ENCODE data around the gene MICU2. TPM values are rescaled to one million over a fixed set of nuclear protein-coding genes. Genes with fewer than 3 reads are reported as not detected.

MICU2 gene
- total and polyA plus RNA-seq, 10 of the 15 experiments (the other 5 are each of a cell fraction or from before 2014, with no cell fraction given) = 17.7 to 56.6 (median 43.8) TPM

DNA sequence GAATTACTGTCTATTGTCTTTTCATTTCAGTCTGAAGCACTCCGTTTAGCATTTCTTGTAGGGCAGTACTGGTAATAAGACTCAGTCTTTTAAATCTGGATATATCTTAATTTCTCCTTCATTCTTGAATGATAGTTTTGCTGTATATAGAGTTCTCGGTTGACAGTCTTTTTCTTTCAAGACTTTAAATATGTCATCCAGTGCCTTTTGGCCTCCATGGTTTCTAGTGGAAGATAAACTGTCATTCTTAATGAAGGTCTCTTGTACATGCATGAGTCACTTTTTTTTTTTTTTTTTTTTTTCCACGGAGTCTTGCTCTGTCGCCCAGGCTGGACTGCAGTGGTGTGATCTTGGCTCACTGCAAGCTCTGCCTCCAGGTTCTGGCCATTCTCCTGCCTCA, 117.6 kb downstream of the MICU2 start:
- 75% methylated on average over 3 of the region's 4 CpGs for WGBS (ENCODE audit: insufficient coverage, insufficient replicate concordance, low lambda C conversion rate, missing lambda C conversion rate)
- H2AFZ ChIP-seq (ENCODE audit: control insufficient read depth, low read depth, low read length) = no peak overlapping the region

DNA sequence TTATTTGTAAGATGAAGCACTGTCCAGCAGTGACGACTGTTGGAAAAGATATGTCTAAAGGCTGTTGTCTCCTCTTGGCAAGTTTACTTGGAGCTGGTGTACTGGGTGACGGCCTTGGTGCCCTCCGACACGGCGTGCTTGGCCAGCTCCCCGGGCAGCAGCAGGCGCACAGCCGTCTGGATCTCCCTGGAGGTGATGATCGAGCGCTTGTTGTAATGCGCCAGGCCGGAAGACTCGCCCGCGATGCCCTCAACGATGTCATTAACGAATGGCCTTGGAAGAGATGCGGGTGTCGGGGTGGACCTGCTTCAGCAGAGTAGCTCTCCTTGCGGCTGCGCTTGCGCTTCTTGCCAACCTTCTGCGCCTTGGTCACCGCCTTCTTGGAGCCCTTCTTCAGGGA, 120.2 kb downstream of the MICU2 start:
- Histone ChIP-seq H3K27me3 (replicated peaks in 1 of 2; ENCODE audit: control insufficient read depth in 2 of 2, insufficient read depth in 2 of 2, low read length in 1 of 2) (no peaks in the 10 kb centered on the region), H3K79me2 (ENCODE audit: control insufficient read depth, insufficient read depth, low read length) (no peaks in the 10 kb centered on the region), H3K4me1 (ENCODE audit: control insufficient read depth, insufficient read depth, low read length) (no peaks in the 10 kb centered on the region), H2AFZ (ENCODE audit: control insufficient read depth, low read depth, low read length) (no peak overlapping the region), H3K9ac (ENCODE audit: control insufficient read depth, insufficient read depth, low read length) (no peak overlapping the region), H3K36me3 (ENCODE audit: control insufficient read depth in 2 of 2, insufficient read depth in 2 of 2, low read length in 1 of 2) (no peaks in the 10 kb centered on the region), H3K4me3 (no peak overlapping the region), H3K4me2 (ENCODE audit: control insufficient read depth, insufficient read depth) (no peak overlapping the region), H4K20me1 (ENCODE audit: control insufficient read depth, insufficient read depth) (no peaks in the 10 kb centered on the region), H3K27ac (ENCODE audit: control insufficient read depth, insufficient read depth) (no peak overlapping the region), H3K9me3 (replicated peaks; ENCODE audit: control insufficient read depth, insufficient read depth, low read length) (peaks cover 4% of the 10 kb centered on the region; the same call in 1 of the 3 replicates)
- intact Hi-C loops (cut with micrococcal nuclease; ENCODE audit: unreplicated experiment) (no loop called here), in situ Hi-C loops (cut with MboI) (no loop called here)
- ATAC-seq (no peak), DNase-seq (ENCODE audit: low read depth, low spot score) (no peak), FAIRE-seq (no peak)
- BruUV-seq (replicated peaks) = no TSS peak
- RAD21 ChIA-PET (ENCODE audit: unreplicated experiment) = no interaction called here
- TF ChIP-seq ZNF207 (IDR thresholded peaks at IDR 0.05; ENCODE audit: borderline replicate concordance) = no peak
- no peak for TF ChIP-seq CREB1 (IDR thresholded peaks at IDR 0.05; ENCODE audit: low read depth)
- CTCF ChIA-PET = no interaction called here
- SMC1A ChIA-PET (ENCODE audit: uncharacterized antibody, unreplicated experiment) = no interaction called here
- POLR2A ChIA-PET = no interaction called here
- WGBS (ENCODE audit: insufficient coverage, insufficient replicate concordance, low lambda C conversion rate, missing lambda C conversion rate) = 94% methylated on average over 24 of the region's 24 CpGs

More for the DNA sequence above, 117.6 kb downstream of the MICU2 start:
- ChIA-PET CTCF (interaction anchor here (1.0 kb wide), 1 partner anchor 189 kb away, joined by 3 read pairs; no protein-coding TSS in a partner anchor), SMC1A (ENCODE audit: uncharacterized antibody, unreplicated experiment) (interaction anchor here (1.1 kb wide), 1 partner anchor 11 kb away, joined by 3 read pairs; no protein-coding TSS in a partner anchor), RAD21 (ENCODE audit: unreplicated experiment) (no interaction called here), POLR2A (no interaction called here)
- DNase-seq (ENCODE audit: low read depth, low spot score) (no peak), FAIRE-seq (no peak), ATAC-seq (no peak)
- Histone ChIP-seq H3K27ac (ENCODE audit: control insufficient read depth, insufficient read depth) (no peak overlapping the region), H3K9ac (ENCODE audit: control insufficient read depth, insufficient read depth, low read length) (no peak overlapping the region), H3K4me2 (ENCODE audit: control insufficient read depth, insufficient read depth) (no peak overlapping the region), H3K4me3 (no peak overlapping the region), H3K79me2 (ENCODE audit: control insufficient read depth, insufficient read depth, low read length) (no peaks in the 10 kb centered on the region), H3K27me3 (replicated peaks in 1 of 2; ENCODE audit: control insufficient read depth in 2 of 2, insufficient read depth in 2 of 2, low read length in 1 of 2) (no peaks in the 10 kb centered on the region), H3K4me1 (ENCODE audit: control insufficient read depth, insufficient read depth, low read length) (no peaks in the 10 kb centered on the region), H3K36me3 (ENCODE audit: control insufficient read depth in 2 of 2, insufficient read depth in 2 of 2, low read length in 1 of 2) (peaks cover 0 to 2% of the 10 kb centered on the region in 2 experiments; a peak in 2 of 4 replicates), H3K9me3 (replicated peaks; ENCODE audit: control insufficient read depth, insufficient read depth, low read length) (peaks cover 4% of the 10 kb centered on the region; the same call in 1 of the 3 replicates), H4K20me1 (ENCODE audit: control insufficient read depth, insufficient read depth) (no peaks in the 10 kb centered on the region)
- intact Hi-C loops (cut with micrococcal nuclease; ENCODE audit: unreplicated experiment) (no loop called here), in situ Hi-C loops (cut with MboI) (no loop called here)
- TF ChIP-seq IRF4 (IDR thresholded peaks at IDR 0.05; ENCODE audit: low read depth, low read length) (no peak), CBX5 (IDR thresholded peaks at IDR 0.05; ENCODE audit: low read depth) (peak; percentile 61; the same call in 1 of the 2 replicates)
- BruUV-seq (replicated peaks) = no TSS peak

All from GM12878 (cell line).